Muscle of leg (tissue), 11 donors: Measurements from ENCODE around the gene PPP2R5C. TPM values are rescaled to one million over a fixed set of nuclear protein-coding genes. Genes with fewer than 3 reads are reported as not detected.

Experiments
- DNase-seq: peaks from one replicate; pipeline ENCODE4 v3.0.0; 2013
- H3K27ac ChIP-seq: one replicate; pipeline ENCODE4 v1.5.1; 2013; ENCODE audit warnings: mild to moderate bottlenecking, low read length, control low read depth
- H3K27me3 ChIP-seq: one replicate; pipeline ENCODE4 v1.6.1; 2013; ENCODE audit warnings: low read length; ENCODE audit not compliant: control insufficient read depth, insufficient read depth
- H3K36me3 ChIP-seq: one replicate; pipeline ENCODE4 v1.6.1; 2013; ENCODE audit warnings: low read length; ENCODE audit not compliant: control insufficient read depth, insufficient read depth
- H3K4me1 ChIP-seq: one replicate; pipeline ENCODE4 v1.6.1; 2013; ENCODE audit warnings: low read length; ENCODE audit not compliant: control insufficient read depth, insufficient read depth
- H3K4me3 ChIP-seq: one replicate; pipeline ENCODE4 v1.5.1; 2013; ENCODE audit warnings: low read length, control low read depth
- H3K9me3 ChIP-seq: replicated peaks from 2 replicates; pipeline ENCODE4 v1.6.1; 2013; ENCODE audit warnings: low read depth, low read length; ENCODE audit not compliant: control insufficient read depth
- WGBS: methylation state at CpG from one replicate; pipeline ENCODE4 v1.1.5; 2013; ENCODE audit warnings: missing lambda C conversion rate; ENCODE audit not compliant: insufficient coverage; 5-methylcytosine and 5-hydroxymethylcytosine counted together
- polyA plus RNA-seq, 8 donors: library from polyadenylated mRNA; unstranded; fragments of 120-200 nt; gene quantifications; one replicate each; pipeline versions ENCODE4 v1.2.1 to v1.2.3, GENCODE V29; 2013; ENCODE audit warnings: inconsistent platforms in 1 of 8, low replicate concordance in 1 of 8; ENCODE audit not compliant: insufficient read length in 8 of 8, insufficient read depth in 1 of 8
- total RNA-seq: library from RNA; stranded (reverse); fragments of 120-200 nt; gene quantifications from one replicate; pipeline ENCODE4 v1.2.4, GENCODE V29; 2013

Gene PPP2R5C
- total and polyA plus RNA-seq, 9 donors, result 56.9 to 79.7 (median 65.9) TPM

- WGBS, result 54% methylated on average over 3 of the region's 3 CpGs
- Histone ChIP-seq H3K4me1 (peaks cover 7% of the 10 kb centered on the region), H3K4me3 (no peak overlapping the region), H3K36me3 (no peaks in the 10 kb centered on the region), H3K27ac (no peak overlapping the region), H3K9me3 (no peaks in the 10 kb centered on the region), H3K27me3 (no peaks in the 10 kb centered on the region)
- no peak for DNase-seq
These were observed 88.1 kb downstream of the PPP2R5C start for GRCh38 chr14:101849640-101850039.

GRCh38 chr14:101851183-101851582, 89.7 kb downstream of the PPP2R5C start:
- Histone ChIP-seq H3K27me3 (no peaks in the 10 kb centered on the region), H3K9me3 (no peaks in the 10 kb centered on the region), H3K36me3 (no peaks in the 10 kb centered on the region), H3K4me3 (no peak overlapping the region), H3K27ac (no peak overlapping the region), H3K4me1 (peaks cover 7% of the 10 kb centered on the region)
- WGBS, result 93% methylated on average over 3 of the region's 3 CpGs
- no peak for DNase-seq

- Histone ChIP-seq H3K36me3 (no peaks in the 10 kb centered on the region), H3K4me3 (no peak overlapping the region), H3K9me3 (no peaks in the 10 kb centered on the region), H3K4me1 (peaks cover 7% of the 10 kb centered on the region), H3K27me3 (no peaks in the 10 kb centered on the region), H3K27ac (no peak overlapping the region)
- WGBS, result 67% methylated on average over 1 of the region's 7 CpGs
- DNase-seq, result no peak
These were observed 90.4 kb downstream of the PPP2R5C start for GRCh38 chr14:101851736-101852405.

- Histone ChIP-seq H3K4me1 (peaks cover 7% of the 10 kb centered on the region), H3K27me3 (no peaks in the 10 kb centered on the region), H3K27ac (no peak overlapping the region), H3K9me3 (no peaks in the 10 kb centered on the region), H3K36me3 (peaks cover 5% of the 10 kb centered on the region), H3K4me3 (no peak overlapping the region)
- no peak for DNase-seq
- no CpG with 5 or more reads among the region's 5 CpGs for WGBS
These were observed 91.3 kb downstream of the PPP2R5C start for GRCh38 chr14:101852785-101853184.

- H3K36me3 ChIP-seq, result peaks cover 5% of the 10 kb centered on the region
- no peak overlapping the region for H3K4me3 ChIP-seq
- H3K9me3 ChIP-seq, result no peaks in the 10 kb centered on the region
- 88% methylated on average over 8 of the region's 15 CpGs for WGBS
- no peaks in the 10 kb centered on the region for H3K27me3 ChIP-seq
- H3K27ac ChIP-seq, result no peak overlapping the region
- DNase-seq, result no peak
- H3K4me1 ChIP-seq, result peaks cover 7% of the 10 kb centered on the region
These were observed 92.0 kb downstream of the PPP2R5C start for GRCh38 chr14:101853455-101854018.

- no peak overlapping the region for H3K4me3 ChIP-seq
- H3K27ac ChIP-seq, result peak overlapping the region; percentile 13
- H3K9me3 ChIP-seq, result no peaks in the 10 kb centered on the region
- DNase-seq, result no peak
- peaks cover 10% of the 10 kb centered on the region for H3K36me3 ChIP-seq
- H3K27me3 ChIP-seq, result no peaks in the 10 kb centered on the region
- peaks cover 7% of the 10 kb centered on the region for H3K4me1 ChIP-seq
- WGBS, result 64% methylated on average over 3 of the region's 5 CpGs
These were observed 92.9 kb downstream of the PPP2R5C start for GRCh38 chr14:101854366-101854765.

- Histone ChIP-seq H3K27me3 (no peaks in the 10 kb centered on the region), H3K27ac (no peak overlapping the region), H3K9me3 (no peaks in the 10 kb centered on the region), H3K4me3 (no peak overlapping the region), H3K36me3 (peaks cover 18% of the 10 kb centered on the region), H3K4me1 (peaks cover 7% of the 10 kb centered on the region)
- no peak for DNase-seq
- WGBS, result 71% methylated on average over 2 of the region's 5 CpGs
These were observed 94.4 kb downstream of the PPP2R5C start for GRCh38 chr14:101855958-101856357.

GRCh38 chr14:101856536-101856935, 95.0 kb downstream of the PPP2R5C start:
- no peak overlapping the region for H3K27ac ChIP-seq
- no peaks in the 10 kb centered on the region for H3K9me3 ChIP-seq
- WGBS, result no CpG with 5 or more reads among the region's 4 CpGs
- H3K4me1 ChIP-seq, result peaks cover 7% of the 10 kb centered on the region
- no peak for DNase-seq
- no peak overlapping the region for H3K4me3 ChIP-seq
- H3K36me3 ChIP-seq, result peaks cover 18% of the 10 kb centered on the region
- H3K27me3 ChIP-seq, result no peaks in the 10 kb centered on the region

GRCh38 chr14:101857226-101857625, 95.7 kb downstream of the PPP2R5C start:
- 86% methylated on average over 1 of the region's 1 CpG for WGBS
- H3K4me3 ChIP-seq, result no peak overlapping the region
- H3K9me3 ChIP-seq, result no peaks in the 10 kb centered on the region
- no peak for DNase-seq
- H3K27ac ChIP-seq, result no peak overlapping the region
- H3K4me1 ChIP-seq, result peaks cover 7% of the 10 kb centered on the region
- peaks cover 22% of the 10 kb centered on the region for H3K36me3 ChIP-seq
- H3K27me3 ChIP-seq, result no peaks in the 10 kb centered on the region

- peaks cover 26% of the 10 kb centered on the region for H3K36me3 ChIP-seq
- no peaks in the 10 kb centered on the region for H3K9me3 ChIP-seq
- peaks cover 4% of the 10 kb centered on the region for H3K4me1 ChIP-seq
- DNase-seq, result no peak
- no peak overlapping the region for H3K4me3 ChIP-seq
- WGBS, result 82% methylated on average over 11 of the region's 17 CpGs
- no peaks in the 10 kb centered on the region for H3K27me3 ChIP-seq
- no peak overlapping the region for H3K27ac ChIP-seq
These were observed 97.5 kb downstream of the PPP2R5C start for GRCh38 chr14:101858791-101859537.
